NCI-H226 (cell line): ENCODE data around the gene OR52R1.
"Not testable (repeated sequence)": the region's sequence is repeated elsewhere in the genome, so short reads cannot be mapped to it uniquely, and the experiment has no call there.

ENCODE experiments used
- DNase-seq: peaks from one replicate; pipeline ENCODE4 v3.0.0-alpha.2; 2015

The OR52R1 gene

GRCh38 chr11:4804280-4804679 is at the start of gene OR52R1:
Gene OR52R1 (minus strand): TSS chr11:4804380. CDS start chr11:4804380, 0 bp downstream.
- no peak for DNase-seq

GRCh38 chr11:4851033-4851432 is 46.9 kb upstream of the OR52R1 start:
- DNase-seq = peak; percentile 81

GRCh38 chr11:4848908-4849532 is 44.8 kb upstream of the OR52R1 start, which contains the start of gene OR51S1:
Gene OR51S1 (minus strand): TSS chr11:4849208. CDS start chr11:4849208, 0 bp downstream.
- DNase-seq = no peak

GRCh38 chr11:4839851-4840549 is 35.8 kb upstream of the OR52R1 start:
- DNase-seq = no peak

GRCh38 chr11:4830909-4831308 is 26.7 kb upstream of the OR52R1 start:
- no peak for DNase-seq

GRCh38 chr11:4830346-4830745 is 26.2 kb upstream of the OR52R1 start:
- DNase-seq = no peak

- no peak for DNase-seq
Measured at GRCh38 chr11:4826425-4826824, 22.2 kb upstream of the OR52R1 start.

- DNase-seq = no peak
Measured at GRCh38 chr11:4825132-4825531, 21.0 kb upstream of the OR52R1 start.

GRCh38 chr11:4821021-4821420 is 16.8 kb upstream of the OR52R1 start, which contains the start of gene OR51F2:
Gene OR51F2 (plus strand): TSS chr11:4821321. CDS start chr11:4821422, 101 bp downstream.
- DNase-seq = no peak

GRCh38 chr11:4809246-4809645 is 5.1 kb upstream of the OR52R1 start:
- DNase-seq = no peak

GRCh38 chr11:4808476-4808875 is 4.3 kb upstream of the OR52R1 start:
- no peak for DNase-seq

GRCh38 chr11:4801316-4801715 is 2.9 kb downstream of the OR52R1 start:
- not testable (repeated sequence) for DNase-seq

- no peak for DNase-seq
Measured at GRCh38 chr11:4798427-4799183, 5.6 kb downstream of the OR52R1 start.

GRCh38 chr11:4797206-4797605 is 7.0 kb downstream of the OR52R1 start:
- DNase-seq = no peak

GRCh38 chr11:4782454-4782853 is 21.7 kb downstream of the OR52R1 start:
- DNase-seq = no peak

- DNase-seq = no peak
Measured at GRCh38 chr11:4769838-4770237, 34.3 kb downstream of the OR52R1 start, which contains the start of gene OR51F1. Gene OR51F1 (minus strand): TSS chr11:4769938. CDS start chr11:4769938, 0 bp downstream.

GRCh38 chr11:4768094-4768493 is 36.1 kb downstream of the OR52R1 start:
- no peak for DNase-seq

GRCh38 chr11:4766420-4767043 is 37.6 kb downstream of the OR52R1 start:
- no peak for DNase-seq

- DNase-seq = no peak
Measured at GRCh38 chr11:4763096-4763495, 41.1 kb downstream of the OR52R1 start.
